PC-9 (cell line): ENCODE measurements around the gene PADI6. TPM values are rescaled to one million over a fixed set of nuclear protein-coding genes. Genes with fewer than 3 reads are reported as not detected.
"Not testable (repeated sequence)": the region's sequence is repeated elsewhere in the genome, so short reads cannot be mapped to it uniquely, and the experiment has no call there.

Experiments used
- BruUV-seq: library from RNA; stranded (reverse); fragments of 400-500 nt; replicated peaks from 2 replicates; lab custom pipeline; 2021; lab: Mats Ljungman, UMichigan
- CTCF ChIA-PET: fragments of 300-600 bp; sonication (Branson Sonifier 250); formaldehyde crosslinking; loops from one replicate; lab custom pipeline; 2022; ENCODE audit warnings: antibody characterized with exemption; lab: Charles Lee
- POLR2A ChIA-PET: fragments of 300-600 bp; sonication (Branson Sonifier 250); formaldehyde crosslinking; loops from one replicate; lab custom pipeline; 2022; ENCODE audit warnings: antibody characterized with exemption; ENCODE audit not compliant: unreplicated experiment; lab: Charles Lee
- DNase-seq, 2 experiments: peaks; one replicate each; pipeline versions ENCODE4 v3.0.0 to v3.0.0-alpha.2; 2015 to 2022; ENCODE audit warnings: mixed read lengths in 1 of 2
- H2AFZ ChIP-seq: fragments of 200-600 bp; sonication (generic); 2 replicates; pipeline ENCODE4 v1.8.1; 2017; ENCODE audit warnings: antibody characterized with exemption
- H3F3A ChIP-seq: fragments of 200-600 bp; sonication (generic); 2 replicates; pipeline ENCODE4 v1.8.1; 2017; ENCODE audit warnings: antibody characterized with exemption, mild to moderate bottlenecking, low read depth; ENCODE audit not compliant: insufficient read depth
- H3K27ac ChIP-seq: fragments of 200-600 bp; sonication (generic); 2 replicates; pipeline ENCODE4 v1.6.1; 2016; ENCODE audit warnings: mixed run types
- H3K27me3 ChIP-seq: fragments of 200-600 bp; sonication (generic); 2 replicates; pipeline ENCODE4 v1.6.1; 2016; ENCODE audit warnings: low read depth, mixed run types; ENCODE audit not compliant: insufficient read depth
- H3K36me3 ChIP-seq: fragments of 200-600 bp; sonication (generic); 2 replicates; pipeline ENCODE4 v1.6.1; 2016; ENCODE audit warnings: low read depth, mixed run types
- H3K4me1 ChIP-seq: fragments of 200-600 bp; sonication (generic); replicated peaks from 2 replicates; pipeline ENCODE4 v1.6.1; 2016; ENCODE audit warnings: mixed run types; ENCODE audit not compliant: insufficient read depth
- H3K4me2 ChIP-seq: fragments of 200-600 bp; sonication (generic); 2 replicates; pipeline ENCODE4 v1.6.1; 2017; ENCODE audit warnings: mixed run types
- H3K4me3 ChIP-seq: fragments of 200-600 bp; sonication (generic); 2 replicates; pipeline ENCODE4 v1.6.1; 2016; ENCODE audit warnings: mixed run types
- H3K79me2 ChIP-seq: fragments of 200-600 bp; sonication (generic); 2 replicates; pipeline ENCODE4 v1.6.1; 2017; ENCODE audit warnings: low read depth, mixed run types
- H3K9me2 ChIP-seq: fragments of 200-600 bp; sonication (generic); 2 replicates; pipeline ENCODE4 v1.8.1; 2017; ENCODE audit warnings: mild to moderate bottlenecking; ENCODE audit not compliant: insufficient read depth
- H3K9me3 ChIP-seq: fragments of 200-600 bp; sonication (generic); 2 replicates; pipeline ENCODE4 v1.8.1; 2016; ENCODE audit warnings: low read depth; ENCODE audit not compliant: insufficient read depth
- H4K20me1 ChIP-seq: fragments of 200-600 bp; sonication (generic); 2 replicates; pipeline ENCODE4 v1.8.1; 2017; ENCODE audit not compliant: insufficient read depth
- CTCF ChIP-seq: fragments of 200-600 bp; sonication (generic); conservative IDR thresholded peaks from 2 replicates; pipeline ENCODE4 v1.6.1; 2017; ENCODE audit warnings: mixed run types, antibody characterized with exemption, mild to moderate bottlenecking, moderate library complexity
- EZH2 ChIP-seq: fragments of 200-600 bp; sonication (generic); IDR thresholded peaks from 2 replicates; pipeline ENCODE4 v1.8.0; 2017; ENCODE audit warnings: antibody characterized with exemption, low read depth
- intact Hi-C: fragments of 100-400 bp; cut with micrococcal nuclease; formaldehyde crosslinking; loops from one replicate; pipeline ENCODE4 v1.10.0; 2022; ENCODE audit not compliant: unreplicated experiment
- total RNA-seq: library from RNA; stranded (reverse); gene quantifications from 2 replicates; pipeline ENCODE4 v1.2.3, GENCODE V29; 2021

Gene PADI6
- total RNA-seq, 1 experiment from 2014 or later: 0.20 TPM

GRCh38 chr1:17404034-17404684, 32.2 kb downstream of the PADI6 start:
- Histone ChIP-seq H3K4me3 (no peak overlapping the region), H3K4me2 (no peak overlapping the region), H4K20me1 (no peaks in the 10 kb centered on the region), H3K79me2 (no peaks in the 10 kb centered on the region), H3K27me3 (no peaks in the 10 kb centered on the region), H3K36me3 (no peaks in the 10 kb centered on the region), H3K27ac (no peak overlapping the region), H3K4me1 (peaks cover 11% of the 10 kb centered on the region), H3F3A (peaks cover 10% of the 10 kb centered on the region; the same call in 1 of the 2 replicates), H3K9me3 (no peaks in the 10 kb centered on the region), H3K9me2 (no peaks in the 10 kb centered on the region), H2AFZ (no peak overlapping the region)
- ChIA-PET POLR2A (no interaction called here), CTCF (interaction anchor here (0.6 to 0.9 kb wide), 2 partner anchors 34 to 356 kb away, joined by 3 to 8 read pairs; no protein-coding TSS in a partner anchor)
- TF ChIP-seq CTCF (no peak), EZH2 (no peak)
- no TSS peak for BruUV-seq
- DNase-seq: no peak
- intact Hi-C loops: no loop called here

- intact Hi-C loops: no loop called here
- no peaks in the 10 kb centered on the region for H3K9me3 ChIP-seq
- H3K27ac ChIP-seq: no peak overlapping the region
- H3K36me3 ChIP-seq: no peaks in the 10 kb centered on the region
- H3F3A ChIP-seq: peaks cover 7% of the 10 kb centered on the region; the same call in 1 of the 2 replicates
- BruUV-seq: no TSS peak
- H3K27me3 ChIP-seq: no peaks in the 10 kb centered on the region
- H3K79me2 ChIP-seq: no peaks in the 10 kb centered on the region
- H2AFZ ChIP-seq: no peak overlapping the region
- H3K4me2 ChIP-seq: no peak overlapping the region
- ChIA-PET POLR2A (no interaction called here), CTCF (interaction anchor here (0.6 to 0.9 kb wide), 2 partner anchors 35 to 64 kb away, joined by 3 to 5 read pairs; no protein-coding TSS in a partner anchor)
- no peak for DNase-seq
- H3K4me1 ChIP-seq: peaks cover 11% of the 10 kb centered on the region
- no peak overlapping the region for H3K4me3 ChIP-seq
- TF ChIP-seq CTCF: no peak
- no peak for TF ChIP-seq EZH2
- H3K9me2 ChIP-seq: no peaks in the 10 kb centered on the region
- H4K20me1 ChIP-seq: no peaks in the 10 kb centered on the region
Observed at GRCh38 chr1:17404820-17405219, 32.8 kb downstream of the PADI6 start.

- Histone ChIP-seq H3K9me2 (no peaks in the 10 kb centered on the region), H4K20me1 (no peaks in the 10 kb centered on the region), H3K4me2 (no peak overlapping the region), H3K4me1 (peaks cover 11% of the 10 kb centered on the region), H3F3A (peaks cover 6% of the 10 kb centered on the region; the same call in 1 of the 2 replicates), H3K79me2 (no peaks in the 10 kb centered on the region), H3K27me3 (no peaks in the 10 kb centered on the region), H3K36me3 (no peaks in the 10 kb centered on the region), H3K4me3 (no peak overlapping the region), H3K9me3 (no peaks in the 10 kb centered on the region), H3K27ac (no peak overlapping the region), H2AFZ (no peak overlapping the region)
- ChIA-PET CTCF (interaction anchor here (0.6 to 1.1 kb wide), 2 partner anchors 54 to 345 kb away, joined by 4 to 14 read pairs; no protein-coding TSS in a partner anchor), POLR2A (interaction anchor here (0.7 kb wide), 1 partner anchor 358 kb away, joined by 5 read pairs; no protein-coding TSS in a partner anchor)
- intact Hi-C loops: loop anchor here (1.0 kb wide), 4 partner anchors 69 to 347 kb away; no protein-coding TSS in a partner anchor
- peak; percentile 39 to 73 for DNase-seq
- no TSS peak for BruUV-seq
- TF ChIP-seq CTCF (peak; percentile 78), EZH2 (no peak)
Observed at GRCh38 chr1:17405898-17406759, 34.1 kb downstream of the PADI6 start.

- not testable (repeated sequence) for H3K4me2 ChIP-seq, H3K9me2 ChIP-seq, H4K20me1 ChIP-seq, H3K27ac ChIP-seq, H3K36me3 ChIP-seq, H3K4me3 ChIP-seq, H3K27me3 ChIP-seq, H3K9me3 ChIP-seq, BruUV-seq, H3F3A ChIP-seq, DNase-seq, H2AFZ ChIP-seq, H3K79me2 ChIP-seq
- ChIA-PET CTCF (interaction anchor here (0.6 to 1.1 kb wide), 3 partner anchors 55 to 1174 kb away, joined by 3 to 14 read pairs (median 4); no protein-coding TSS in a partner anchor), POLR2A (interaction anchor here (0.6 kb wide), 1 partner anchor 795 kb away, joined by 4 read pairs; no protein-coding TSS in a partner anchor)
- intact Hi-C loops: loop anchor here (1.0 kb wide), 4 partner anchors 70 to 348 kb away; no protein-coding TSS in a partner anchor
- peaks cover 11% of the 10 kb centered on the region for H3K4me1 ChIP-seq
Observed at GRCh38 chr1:17406760-17407475, 34.9 kb downstream of the PADI6 start.
